Fibroblast of villous mesenchyme (primary cell): ENCODE data around the gene AFAP1. TPM values are rescaled to one million over a fixed set of nuclear protein-coding genes. Genes with fewer than 3 reads are reported as not detected.

Experiments used
- DNase-seq: peaks from one replicate; pipeline ENCODE4 v3.0.0-alpha.2; 2010; ENCODE audit warnings: low read depth
- H3K4me3 ChIP-seq: 2 replicates; pipeline ENCODE4 v1.5.1; 2011; ENCODE audit warnings: low read depth, mild to moderate bottlenecking, low read length
- total RNA-seq: library from RNA; depleted of rRNA; stranded (reverse); fragments of >200 nt; gene quantifications from 2 replicates; pipeline ENCODE4 v1.2.3, GENCODE V29; 2012
- TF ChIP-seq, protein P1 (sequence below): IDR thresholded peaks from 2 replicates; pipeline ENCODE4 v1.5.1; 2012; ENCODE audit warnings: low read depth, mild to moderate bottlenecking, low read length; ENCODE audit not compliant: insufficient read depth

Gene AFAP1
- total RNA-seq, 1 donor, result 133 TPM

DNA sequence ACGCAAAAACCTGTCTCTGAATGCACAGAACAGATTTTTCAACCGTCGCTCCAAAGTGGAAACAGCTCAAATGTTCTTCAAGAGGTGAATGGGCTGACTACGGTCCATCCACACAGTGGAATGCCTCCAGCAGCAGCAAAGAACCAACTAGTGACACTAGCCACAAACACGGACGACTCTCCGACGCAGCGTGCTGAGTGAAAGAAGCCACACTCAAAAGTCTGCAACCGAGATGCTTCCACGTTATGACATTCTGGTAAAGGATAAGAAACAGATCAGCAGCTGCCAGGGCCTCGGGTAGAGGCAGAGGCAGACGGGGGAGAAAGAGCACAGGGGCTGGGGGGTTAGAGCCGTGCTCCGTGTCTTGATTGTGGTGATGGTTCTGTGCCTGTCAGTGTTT is 125.2 kb downstream of the AFAP1 start:
- no peak for DNase-seq
- H3K4me3 ChIP-seq, result no peak overlapping the region
- TF ChIP-seq, protein P1, sequence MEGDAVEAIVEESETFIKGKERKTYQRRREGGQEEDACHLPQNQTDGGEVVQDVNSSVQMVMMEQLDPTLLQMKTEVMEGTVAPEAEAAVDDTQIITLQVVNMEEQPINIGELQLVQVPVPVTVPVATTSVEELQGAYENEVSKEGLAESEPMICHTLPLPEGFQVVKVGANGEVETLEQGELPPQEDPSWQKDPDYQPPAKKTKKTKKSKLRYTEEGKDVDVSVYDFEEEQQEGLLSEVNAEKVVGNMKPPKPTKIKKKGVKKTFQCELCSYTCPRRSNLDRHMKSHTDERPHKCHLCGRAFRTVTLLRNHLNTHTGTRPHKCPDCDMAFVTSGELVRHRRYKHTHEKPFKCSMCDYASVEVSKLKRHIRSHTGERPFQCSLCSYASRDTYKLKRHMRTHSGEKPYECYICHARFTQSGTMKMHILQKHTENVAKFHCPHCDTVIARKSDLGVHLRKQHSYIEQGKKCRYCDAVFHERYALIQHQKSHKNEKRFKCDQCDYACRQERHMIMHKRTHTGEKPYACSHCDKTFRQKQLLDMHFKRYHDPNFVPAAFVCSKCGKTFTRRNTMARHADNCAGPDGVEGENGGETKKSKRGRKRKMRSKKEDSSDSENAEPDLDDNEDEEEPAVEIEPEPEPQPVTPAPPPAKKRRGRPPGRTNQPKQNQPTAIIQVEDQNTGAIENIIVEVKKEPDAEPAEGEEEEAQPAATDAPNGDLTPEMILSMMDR, result no peak

DNA sequence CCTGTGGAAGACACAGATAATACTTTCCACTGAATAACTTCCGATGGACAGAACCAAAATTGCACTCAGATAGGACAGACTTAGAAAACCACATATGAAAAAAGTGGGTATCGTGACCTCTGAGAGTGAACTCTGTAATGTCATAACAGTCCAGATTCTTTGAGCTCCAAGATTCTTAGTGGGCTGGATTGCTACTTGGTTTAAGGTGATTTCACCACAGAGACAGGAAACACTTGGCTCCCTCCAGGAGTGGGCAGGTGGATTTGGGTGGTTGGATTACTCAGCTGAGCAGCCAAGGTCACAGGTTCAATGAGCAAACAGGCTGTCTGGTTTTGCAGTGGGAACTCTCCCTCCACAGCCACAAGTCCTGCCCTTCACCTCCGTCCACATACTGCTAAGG is 126.0 kb downstream of the AFAP1 start:
- H3K4me3 ChIP-seq, result no peak overlapping the region
- DNase-seq, result peak; percentile 93

DNA sequence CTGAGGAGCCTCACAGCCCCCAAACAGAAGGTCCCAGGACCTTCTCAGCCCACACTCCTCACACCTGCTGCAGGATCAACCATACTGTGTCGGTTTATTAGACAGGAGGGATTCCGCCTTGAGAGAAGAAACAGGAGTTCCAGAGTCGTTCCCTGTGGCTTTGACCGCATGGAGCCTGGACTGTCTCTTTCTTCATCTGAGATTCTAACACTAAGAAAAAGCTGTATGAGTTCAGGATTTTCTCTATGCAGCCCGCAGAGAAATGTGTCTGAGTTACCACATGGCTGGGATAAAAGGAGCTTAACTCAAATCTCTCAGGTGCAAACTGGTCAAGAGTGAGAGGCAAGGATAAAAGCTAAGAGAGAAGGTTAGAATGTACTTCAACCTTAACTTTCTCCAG is 126.7 kb downstream of the AFAP1 start:
- no peak overlapping the region for H3K4me3 ChIP-seq
- DNase-seq, result peak; percentile 78
- TF ChIP-seq, protein P1, result no peak

More for the DNA sequence above, 126.0 kb downstream of the AFAP1 start:
- TF ChIP-seq, protein P1, result no peak

DNA sequence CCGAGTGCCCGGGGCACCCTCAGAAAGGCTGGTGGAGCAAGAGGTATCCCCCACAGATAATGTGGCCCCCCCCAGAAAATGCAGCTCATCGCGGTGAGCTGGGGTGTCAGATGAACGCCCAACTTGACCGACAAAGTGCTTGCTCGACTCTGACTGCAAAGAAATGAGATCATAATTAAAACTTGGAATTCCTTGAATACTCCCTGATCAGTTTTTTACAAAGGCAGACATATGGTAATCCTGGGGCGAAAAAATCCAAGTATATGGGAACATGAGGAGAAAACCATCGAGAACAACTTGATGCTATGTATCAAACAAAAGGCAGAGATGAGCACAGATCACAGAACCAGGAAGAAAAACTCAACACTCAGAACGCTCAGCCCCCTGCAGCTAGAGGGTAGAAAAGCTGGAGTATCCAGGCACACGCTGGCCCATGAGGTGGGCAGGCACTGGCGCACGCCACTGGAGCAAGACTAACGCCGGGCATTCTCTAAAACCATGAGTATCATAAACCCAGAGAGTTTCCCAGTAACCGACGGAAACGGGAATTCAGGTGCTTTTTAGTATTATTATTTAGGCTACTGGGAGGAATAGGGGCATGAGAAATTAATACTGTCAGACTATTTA is 127.3 kb downstream of the AFAP1 start:
- TF ChIP-seq, protein P1, result no peak
- H3K4me3 ChIP-seq, result no peak overlapping the region
- no peak for DNase-seq

DNA sequence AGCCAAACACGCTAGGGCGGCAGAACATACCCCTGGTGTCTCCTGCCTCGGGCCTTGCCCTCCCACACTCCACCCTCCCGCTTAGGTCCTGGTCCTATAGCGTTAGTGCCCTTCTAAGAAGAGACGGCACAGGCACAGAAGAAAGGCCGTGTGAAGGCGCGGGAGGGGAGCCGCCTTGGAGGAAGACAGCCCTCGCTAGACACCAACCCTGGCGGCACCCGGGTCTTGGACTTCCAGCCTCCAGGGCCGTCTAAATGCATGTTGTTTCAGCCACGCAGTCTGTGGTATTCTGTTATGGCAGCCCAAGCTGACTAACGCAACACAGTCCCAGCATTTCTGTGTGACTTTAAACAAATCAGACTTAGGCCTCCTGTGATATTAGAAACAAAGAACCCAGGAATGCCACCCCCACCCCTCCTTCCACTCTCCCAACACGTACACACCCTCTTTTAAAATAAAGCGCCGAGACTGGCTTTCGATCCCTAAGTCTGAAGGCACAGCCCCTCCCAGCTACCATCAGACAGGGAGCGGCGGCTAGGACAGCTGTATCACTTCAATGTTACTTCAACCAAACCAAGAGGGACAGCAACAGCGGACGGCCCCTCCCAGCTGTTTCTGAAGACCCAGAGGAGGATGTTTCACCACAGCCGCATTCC is 128.0 kb downstream of the AFAP1 start:
- no peak overlapping the region for H3K4me3 ChIP-seq

DNA sequence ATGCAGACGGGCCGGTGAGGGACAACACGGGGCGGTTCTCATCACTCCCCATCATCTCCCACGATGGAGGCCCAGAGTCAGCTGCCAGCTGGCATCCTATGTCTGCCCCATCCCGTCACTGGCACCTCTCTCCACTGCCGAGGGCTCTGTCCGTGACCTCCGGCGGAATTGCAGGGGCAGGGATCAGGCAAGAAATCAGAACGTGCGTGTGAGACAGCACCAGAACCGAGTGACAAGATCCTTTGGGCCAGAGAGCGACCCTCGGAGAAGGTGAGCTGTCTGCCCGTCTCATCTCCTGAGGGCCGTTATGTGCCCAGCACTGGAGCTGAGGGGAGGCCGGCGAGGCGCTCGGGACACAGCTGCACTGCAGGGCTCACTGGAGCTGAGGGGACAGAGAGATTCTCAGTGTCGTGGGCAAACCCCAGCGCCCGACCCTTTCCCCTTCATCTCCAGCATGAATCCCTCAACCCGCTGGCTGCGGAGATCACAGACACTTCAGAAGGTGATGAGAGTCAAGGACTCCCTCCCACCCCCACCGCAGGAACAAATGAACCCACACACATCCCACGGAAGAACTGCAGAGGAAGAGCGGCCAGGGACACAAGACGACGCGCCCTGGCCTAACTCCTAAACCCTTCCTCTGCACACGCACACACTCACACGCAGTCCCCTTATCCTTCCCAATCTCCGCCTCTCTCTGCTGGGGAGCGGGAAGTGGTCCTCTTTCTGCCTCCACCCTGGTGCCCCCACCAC is 128.7 kb downstream of the AFAP1 start:
- TF ChIP-seq, protein P1, result no peak
- H3K4me3 ChIP-seq, result no peak overlapping the region
- DNase-seq, result no peak

More for the DNA sequence above, 128.0 kb downstream of the AFAP1 start:
- peak; percentile 92 for DNase-seq
- TF ChIP-seq, protein P1, result no peak
